Tibial nerve (tissue), 4 donors: ENCODE data around the gene NEBL.

Experiments used
- EP300 ChIP-seq, 2 donors: sonication (generic); formaldehyde crosslinking; IDR thresholded peaks; one replicate each; pipeline ENCODE4 v1.6.1; 2017; ENCODE audit warnings: antibody characterized with exemption in 2 of 2, mild to moderate bottlenecking in 1 of 2
- POLR2A ChIP-seq, 2 donors: fragments of 450-650 bp; IDR thresholded peaks; one replicate each; pipeline ENCODE4 v1.6.1; 2017; ENCODE audit warnings: antibody characterized with exemption in 2 of 2, mild to moderate bottlenecking in 2 of 2, moderate library complexity in 2 of 2
- TF ChIP-seq, protein P1 (sequence below), 5 experiments: fragments of 200-600 bp in 3 of 5; fragments of 450-650 bp in 2 of 5; sonication (generic) in 3 of 5; IDR thresholded peaks; one replicate each; pipeline ENCODE4 v1.5.1; 2016 to 2019; ENCODE audit warnings: antibody characterized with exemption in 5 of 5, mild to moderate bottlenecking in 3 of 5, moderate library complexity in 2 of 5

DNA sequence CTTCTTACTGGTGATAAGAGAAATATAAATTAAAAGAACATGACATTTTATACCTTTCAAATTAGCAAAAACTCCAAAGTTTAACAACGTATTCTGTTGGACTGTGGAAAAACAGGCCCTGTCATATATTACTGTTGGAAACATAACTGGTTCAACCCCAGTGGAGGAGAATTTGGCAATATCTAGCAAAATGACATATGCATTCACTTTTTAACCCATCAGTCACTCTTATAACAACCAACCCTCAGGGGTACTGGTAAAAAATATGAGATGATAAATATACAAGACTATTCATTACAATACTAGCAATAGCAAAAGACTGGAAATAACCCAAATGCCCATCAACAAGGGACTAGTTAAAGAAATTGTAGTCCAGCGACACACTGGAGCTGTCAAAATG lies 22.9 kb upstream of the NEBL start:
- TF ChIP-seq, protein P1, sequence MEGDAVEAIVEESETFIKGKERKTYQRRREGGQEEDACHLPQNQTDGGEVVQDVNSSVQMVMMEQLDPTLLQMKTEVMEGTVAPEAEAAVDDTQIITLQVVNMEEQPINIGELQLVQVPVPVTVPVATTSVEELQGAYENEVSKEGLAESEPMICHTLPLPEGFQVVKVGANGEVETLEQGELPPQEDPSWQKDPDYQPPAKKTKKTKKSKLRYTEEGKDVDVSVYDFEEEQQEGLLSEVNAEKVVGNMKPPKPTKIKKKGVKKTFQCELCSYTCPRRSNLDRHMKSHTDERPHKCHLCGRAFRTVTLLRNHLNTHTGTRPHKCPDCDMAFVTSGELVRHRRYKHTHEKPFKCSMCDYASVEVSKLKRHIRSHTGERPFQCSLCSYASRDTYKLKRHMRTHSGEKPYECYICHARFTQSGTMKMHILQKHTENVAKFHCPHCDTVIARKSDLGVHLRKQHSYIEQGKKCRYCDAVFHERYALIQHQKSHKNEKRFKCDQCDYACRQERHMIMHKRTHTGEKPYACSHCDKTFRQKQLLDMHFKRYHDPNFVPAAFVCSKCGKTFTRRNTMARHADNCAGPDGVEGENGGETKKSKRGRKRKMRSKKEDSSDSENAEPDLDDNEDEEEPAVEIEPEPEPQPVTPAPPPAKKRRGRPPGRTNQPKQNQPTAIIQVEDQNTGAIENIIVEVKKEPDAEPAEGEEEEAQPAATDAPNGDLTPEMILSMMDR (IDR thresholded peaks at IDR 0.05), result no peak
- TF ChIP-seq POLR2A (IDR thresholded peaks at IDR 0.05) (no peak), EP300 (IDR thresholded peaks at IDR 0.05) (no peak)
